Suprapubic skin (tissue), 3 donors: Measurements from ENCODE around the gene NR6A1.

Experiments used
- CTCF ChIP-seq, 2 donors: fragments of 200-600 bp in 1 of 2; fragments of 450-650 bp in 1 of 2; sonication (generic) in 1 of 2; IDR thresholded peaks; one replicate each; pipeline ENCODE4 v1.5.1; 2016 to 2019; ENCODE audit warnings: antibody characterized with exemption in 2 of 2, mild to moderate bottlenecking in 1 of 2, moderate library complexity in 1 of 2
- EP300 ChIP-seq: sonication (generic); formaldehyde crosslinking; IDR thresholded peaks from one replicate; pipeline ENCODE4 v1.6.1; 2017; ENCODE audit warnings: antibody characterized with exemption
- POLR2A ChIP-seq, 2 donors: fragments of 450-650 bp; IDR thresholded peaks; one replicate each; pipeline ENCODE4 v1.6.1; 2017; ENCODE audit warnings: antibody characterized with exemption in 2 of 2, mild to moderate bottlenecking in 2 of 2, moderate library complexity in 2 of 2

- no peak for TF ChIP-seq CTCF (IDR thresholded peaks at IDR 0.05)
- TF ChIP-seq EP300 = no peak
- TF ChIP-seq POLR2A (IDR thresholded peaks at IDR 0.05) = no peak
Observed at GRCh38 chr9:124765439-124765835, 5.7 kb downstream of the NR6A1 start.
